ENCODE measurements around the gene RBX1. TPM values are rescaled to one million over a fixed set of nuclear protein-coding genes. Genes with fewer than 3 reads are reported as not detected.

The RBX1 gene
- total and polyA plus RNA-seq, 2 of the 8 experiments (the other 6 are each of a cell fraction or from before 2014, with no cell fraction given), result 76.5 to 119 TPM

- H3K79me2 ChIP-seq (ENCODE audit: control insufficient read depth in 1 of 2, insufficient read depth in 2 of 2, low read length in 2 of 2), result peaks cover 4 to 72% of the 10 kb centered on the region in 2 experiments
- H2AFZ ChIP-seq (ENCODE audit: low read length), result no peak overlapping the region
- no peak overlapping the region for H3K56ac ChIP-seq (replicated peaks; ENCODE audit: insufficient read length, low read depth, low read length)
- DNase-seq (ENCODE audit: low read depth in 1 of 2, low spot score in 2 of 2) (no peak), FAIRE-seq (no peak)
- no peaks in the 10 kb centered on the region for H3K4me1 ChIP-seq (replicated peaks in 1 of 4; ENCODE audit: control insufficient read depth in 3 of 4, insufficient read depth in 4 of 4, low read length in 3 of 4)
- no peak overlapping the region for H3K18ac ChIP-seq (ENCODE audit: extremely low read depth, low read length)
- no peaks in the 10 kb centered on the region for H3K23me2 ChIP-seq (ENCODE audit: low read depth, low read length)
- H3K9ac ChIP-seq (replicated peaks in 1 of 4; ENCODE audit: extremely low read depth in 1 of 4, low read depth in 3 of 4, low read length in 3 of 4), result no peak overlapping the region; a peak in 1 of 7 replicates
- H4K91ac ChIP-seq (replicated peaks; ENCODE audit: insufficient read length, low read length), result no peak overlapping the region
- H2AK5ac ChIP-seq (ENCODE audit: low read depth, low read length), result no peak overlapping the region
- no peak overlapping the region for H2BK5ac ChIP-seq (ENCODE audit: low read depth, low read length)
- H2BK12ac ChIP-seq (ENCODE audit: low read depth, low read length), result no peak overlapping the region
- no peaks in the 10 kb centered on the region for H3K9me3 ChIP-seq (ENCODE audit: insufficient read depth in 2 of 2, low read depth in 1 of 2, low read length in 1 of 2)
- no peak overlapping the region for H3K4ac ChIP-seq (replicated peaks; ENCODE audit: insufficient read length, low read depth, low read length)
- ChIA-PET POLR2A (ENCODE audit: partially characterized antibody) (interaction anchor here (0.6 to 2.8 kb wide), 4 partner anchors 9 to 196 kb away, joined by 3 to 12 read pairs (median 8); no protein-coding TSS in a partner anchor), CTCF (ENCODE audit: partially characterized antibody) (interaction anchor here (1.2 kb wide), 1 partner anchor 16 kb away, joined by 4 read pairs; no protein-coding TSS in a partner anchor)
- WGBS, 2 experiments (ENCODE audit: extremely low coverage in 1 of 2, insufficient coverage in 1 of 2, insufficient read length in 1 of 2, insufficient replicate concordance in 2 of 2, low coverage in 1 of 2, low lambda C conversion rate in 2 of 2, missing lambda C conversion rate in 1 of 2), result 95% methylated on average over 2 of the region's 2 CpGs; no CpG with 5 or more reads in 1 of the 2 experiments
- H3K27me3 ChIP-seq (replicated peaks in 1 of 4; ENCODE audit: control insufficient read depth in 3 of 4, extremely low read depth in 1 of 4, insufficient read depth in 3 of 4, low read length in 3 of 4), result no peaks in the 10 kb centered on the region
- H2BK20ac ChIP-seq (ENCODE audit: low read length), result no peak overlapping the region
- H3K23ac ChIP-seq (ENCODE audit: insufficient read length), result no peak overlapping the region
- no peak overlapping the region for H2BK120ac ChIP-seq (replicated peaks; ENCODE audit: low read depth, low read length)
- H4K8ac ChIP-seq (ENCODE audit: extremely low read depth, insufficient read depth, low read length), result no peak overlapping the region
- H3K4me3 ChIP-seq (ENCODE audit: extremely low read depth in 1 of 4, insufficient read depth in 2 of 4, low read depth in 3 of 4, low read length in 4 of 4), result no peak overlapping the region
- peaks cover 4% of the 10 kb centered on the region; the same call in 1 of the 2 replicates for H3K79me1 ChIP-seq (ENCODE audit: low read depth, low read length)
- H3K36me3 ChIP-seq (ENCODE audit: control insufficient read depth in 2 of 4, insufficient read depth in 4 of 4, low read length in 3 of 4), result peaks cover 5 to 43% (median 14%) of the 10 kb centered on the region in 4 experiments; a peak in 7 of 8 replicates
- H4K5ac ChIP-seq (ENCODE audit: insufficient read length, low read depth, low read length), result no peak overlapping the region
- H3K14ac ChIP-seq (ENCODE audit: insufficient read length), result no peak overlapping the region
- no peak overlapping the region for H2BK15ac ChIP-seq (ENCODE audit: low read length)
- H3K27ac ChIP-seq (ENCODE audit: low read depth, low read length), result no peak overlapping the region
- H4K20me1 ChIP-seq (replicated peaks in 1 of 2; ENCODE audit: control insufficient read depth in 1 of 2, insufficient read depth in 2 of 2, low read length in 2 of 2), result peaks cover 2 to 5% of the 10 kb centered on the region in 2 experiments
- no peak overlapping the region for H3K4me2 ChIP-seq (ENCODE audit: insufficient read depth in 1 of 2, low read depth in 2 of 2, low read length in 2 of 2)
- TF ChIP-seq, protein P1, sequence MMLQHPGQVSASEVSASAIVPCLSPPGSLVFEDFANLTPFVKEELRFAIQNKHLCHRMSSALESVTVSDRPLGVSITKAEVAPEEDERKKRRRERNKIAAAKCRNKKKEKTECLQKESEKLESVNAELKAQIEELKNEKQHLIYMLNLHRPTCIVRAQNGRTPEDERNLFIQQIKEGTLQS (IDR thresholded peaks at IDR 0.05; ENCODE audit: insufficient read depth, low read depth, low read length), result no peak
- TF ChIP-seq POLR2AphosphoS5 (IDR thresholded peaks at IDR 0.05; ENCODE audit: low read depth, low read length), result no peak
- no peak for TF ChIP-seq USF2 (IDR thresholded peaks at IDR 0.05; ENCODE audit: low read length)
- TF ChIP-seq EP300 (IDR thresholded peaks at IDR 0.05; ENCODE audit: borderline replicate concordance in 1 of 2, low read depth in 2 of 2, low read length in 2 of 2), result no peak
- no peak for TF ChIP-seq RAD21 (IDR thresholded peaks at IDR 0.05 in 1 of 2, conservative IDR thresholded peaks at IDR 0.05 in 1 of 2; ENCODE audit: low read depth in 2 of 2, low read length in 2 of 2)
- no peak for TF ChIP-seq NRF1 (IDR thresholded peaks at IDR 0.05; ENCODE audit: low read depth, low read length)
Observed at GRCh38 chr22:40958299-40958698, 7.1 kb downstream of the RBX1 start.
